HepG2 (cell line): Measurements from ENCODE around the gene AARSD1. TPM values are rescaled to one million over a fixed set of nuclear protein-coding genes. Genes with fewer than 3 reads are reported as not detected.
"Not testable (repeated sequence)": the region's sequence is repeated elsewhere in the genome, so short reads cannot be mapped to it uniquely, and the experiment has no call there.

ENCODE experiments used
- ATAC-seq: fragments of 200-7000 bp; cut with Tn5 transposase; 3 replicates; pipeline ENCODE4 v1.9.1; 2020; ENCODE audit warnings: mild to moderate bottlenecking, moderate library complexity
- BruUV-seq: library from RNA; stranded (reverse); fragments of 400-500 nt; replicated peaks from 2 replicates; lab custom pipeline; 2021; lab: Mats Ljungman, UMichigan
- CTCF ChIA-PET: fragments of 300-600 bp; formaldehyde crosslinking; extraction: SDS; loops from one replicate; lab custom pipeline; 2021; ENCODE audit warnings: low total read pairs, inconsistent platforms, low intra/inter-chr PET ratio; lab: Yijun Ruan, JAX
- POLR2A ChIA-PET: fragments of 350-600 bp; sonication (Branson Sonifier 250); formaldehyde crosslinking; loops from one replicate; lab custom pipeline; 2020; ENCODE audit warnings: antibody characterized with exemption, inconsistent platforms; lab: Yijun Ruan, JAX
- DNase-seq: peaks from one replicate; pipeline ENCODE4 v3.0.0-alpha.2; 2015; ENCODE audit warnings: low spot score
- FAIRE-seq: peaks from 3 replicates; lab custom pipeline; 2011; peaks lifted over from hg19 to GRCh38; lab: Jason Lieb, UNC
- H2AFZ ChIP-seq: one replicate; pipeline ENCODE4 v1.6.1; 2011; ENCODE audit warnings: low read length, inconsistent platforms
- H3K27ac ChIP-seq: fragments of 300-600 bp; 3 replicates; pipeline ENCODE4 v1.8.0; 2011; ENCODE audit warnings: mixed run types, mild to moderate bottlenecking, mixed read lengths, low read length, inconsistent platforms; ENCODE audit not compliant: insufficient read depth; ENCODE audit errors: extremely low read length
- H3K27me3 ChIP-seq, 2 experiments: fragments of 200-600 bp in 1 of 2; 2 replicates in 1 of 2; 3 replicates in 1 of 2; pipeline versions ENCODE4 v1.6.0 to v1.8.0; 2011; ENCODE audit warnings: low read length in 2 of 2, mild to moderate bottlenecking in 2 of 2, moderate library complexity in 2 of 2, inconsistent platforms in 1 of 2; ENCODE audit not compliant: insufficient read depth in 2 of 2, control insufficient read depth in 1 of 2
- H3K36me3 ChIP-seq, 2 experiments: fragments of 200-600 bp in 1 of 2; replicated peaks in 1 of 2; 2 replicates in 1 of 2; 3 replicates in 1 of 2; pipeline versions ENCODE4 v1.5.1 to v1.8.0; 2011; ENCODE audit warnings: low read length in 2 of 2, inconsistent platforms in 1 of 2; ENCODE audit not compliant: insufficient read depth in 2 of 2, control insufficient read depth in 1 of 2
- H3K4me1 ChIP-seq: 2 replicates; pipeline ENCODE4 v1.5.1; 2012; ENCODE audit warnings: low read length, inconsistent platforms; ENCODE audit not compliant: insufficient read depth
- H3K4me2 ChIP-seq: 2 replicates; pipeline ENCODE4 v1.6.0; 2011; ENCODE audit warnings: low read depth, low read length, inconsistent platforms
- H3K4me3 ChIP-seq, 3 experiments: fragments of 200-600 bp in 1 of 3; sonication (generic), shearing (Covaris generic) in 1 of 3; replicated peaks in 1 of 3; 2 replicates each; pipeline ENCODE4 v1.5.1; 2011 to 2016; ENCODE audit warnings: low read length in 3 of 3, inconsistent platforms in 2 of 3, low read depth in 2 of 3, mild to moderate bottlenecking in 2 of 3, control low read depth in 1 of 3, mixed read lengths in 1 of 3; ENCODE audit not compliant: insufficient read depth in 1 of 3
- H3K79me2 ChIP-seq: one replicate; pipeline ENCODE4 v1.6.1; 2011; ENCODE audit warnings: low read length, inconsistent platforms; ENCODE audit not compliant: insufficient read depth
- H3K9ac ChIP-seq: 2 replicates; pipeline ENCODE4 v1.6.0; 2011; ENCODE audit warnings: mild to moderate bottlenecking, low read depth, low read length, inconsistent platforms; ENCODE audit not compliant: insufficient read depth
- H3K9me3 ChIP-seq: 2 replicates; pipeline ENCODE4 v1.5.1; 2012; ENCODE audit warnings: mild to moderate bottlenecking, low read length
- H4K20me1 ChIP-seq: 2 replicates; pipeline ENCODE4 v1.6.0; 2011; ENCODE audit warnings: inconsistent platforms, mild to moderate bottlenecking, low read length, moderate library complexity; ENCODE audit not compliant: insufficient read depth
- MEIS2 ChIP-seq: sonication (generic); formaldehyde crosslinking; IDR thresholded peaks from 2 replicates; pipeline ENCODE4 v1.9.0; 2021; ENCODE audit warnings: mild to moderate bottlenecking, missing genetic modification reagents
- RFXANK ChIP-seq: IDR thresholded peaks from 2 replicates; pipeline ENCODE4 v1.6.1; 2016
- SAFB2 ChIP-seq: sonication (generic); formaldehyde crosslinking; IDR thresholded peaks from 2 replicates; pipeline ENCODE4 v1.5.1; 2020; ENCODE audit warnings: missing genetic modification reagents, low read depth, mild to moderate bottlenecking, borderline replicate concordance
- SMC3 ChIP-seq: IDR thresholded peaks from 2 replicates; pipeline ENCODE4 v1.6.1; 2011; ENCODE audit warnings: low read length, improper control_type of control experiment
- ZFAT ChIP-seq: sonication (generic); formaldehyde crosslinking; conservative IDR thresholded peaks from 2 replicates; pipeline ENCODE4 v1.8.1; 2023; ENCODE audit warnings: missing genetic modification reagents, inconsistent platforms
- ZNF160 ChIP-seq: sonication (generic); formaldehyde crosslinking; IDR thresholded peaks from 2 replicates; pipeline ENCODE4 v1.8.0; 2022; ENCODE audit warnings: mild to moderate bottlenecking, inconsistent platforms, missing genetic modification reagents
- ZNF256 ChIP-seq: sonication (generic); formaldehyde crosslinking; conservative IDR thresholded peaks from 2 replicates; pipeline ENCODE4 v1.4.0; 2020; ENCODE audit warnings: missing genetic modification reagents
- WGBS: methylation state at CpG from one replicate; pipeline ENCODE4 v1.1.6; 2017; ENCODE audit warnings: low lambda C conversion rate; 5-methylcytosine and 5-hydroxymethylcytosine counted together
- in situ Hi-C: cut with HindIII; loops from 2 replicates; pipeline ENCODE4 v1.10.0; 2017; ENCODE audit warnings: low pct_unique_long_range_greater_than_20kb; ENCODE audit not compliant: extremely low pct_ligation_motif_present
- intact Hi-C: fragments of 100-400 bp; cut with micrococcal nuclease; formaldehyde crosslinking; loops from one replicate; pipeline ENCODE4 v1.10.0; 2022; ENCODE audit not compliant: unreplicated experiment
- polyA plus RNA-seq, 8 experiments: library from polyadenylated mRNA; depleted of rRNA in 3 of 8; stranded (reverse) in 7 of 8; unstranded in 1 of 8; fragments of >200 nt; fragmentation: Illumina TruSeq in 4 of 8; extraction: Trizol in 4 of 8; gene quantifications; 2 replicates each; pipeline versions ENCODE4 v1.2.1 to v1.2.3, GENCODE V29; 2011 to 2016; ENCODE audit warnings: low read depth in 4 of 8, missing spikeins in 1 of 8, mixed read lengths in 1 of 8; ENCODE audit not compliant: insufficient read depth in 1 of 8
- total RNA-seq, 5 experiments: library from RNA; depleted of rRNA; stranded (reverse); fragments of >200 nt; fragmentation: Illumina TruSeq; extraction: Trizol; gene quantifications; 2 replicates each; pipeline ENCODE4 v1.2.3, GENCODE V29; 2016; ENCODE audit warnings: low read depth in 1 of 5
- TF ChIP-seq, protein P1 (sequence below): sonication (generic); formaldehyde crosslinking; IDR thresholded peaks from 2 replicates; pipeline ENCODE4 v1.4.0; 2020; ENCODE audit warnings: mild to moderate bottlenecking, missing genetic modification reagents
- TF ChIP-seq, protein P2 (sequence below): sonication (generic); formaldehyde crosslinking; IDR thresholded peaks from 2 replicates; pipeline ENCODE4 v1.5.1; 2020; ENCODE audit warnings: missing genetic modification reagents, mild to moderate bottlenecking, borderline replicate concordance
- TF ChIP-seq, protein P3 (sequence below): sonication (generic); formaldehyde crosslinking; IDR thresholded peaks from 2 replicates; pipeline ENCODE4 v1.8.1; 2023; ENCODE audit warnings: mild to moderate bottlenecking, missing genetic modification reagents, borderline replicate concordance

AARSD1 gene
- total and polyA plus RNA-seq, 2 of the 13 experiments (the other 11 are each of a cell fraction or from before 2014, with no cell fraction given) = 24.7 to 29.3 TPM

DNA sequence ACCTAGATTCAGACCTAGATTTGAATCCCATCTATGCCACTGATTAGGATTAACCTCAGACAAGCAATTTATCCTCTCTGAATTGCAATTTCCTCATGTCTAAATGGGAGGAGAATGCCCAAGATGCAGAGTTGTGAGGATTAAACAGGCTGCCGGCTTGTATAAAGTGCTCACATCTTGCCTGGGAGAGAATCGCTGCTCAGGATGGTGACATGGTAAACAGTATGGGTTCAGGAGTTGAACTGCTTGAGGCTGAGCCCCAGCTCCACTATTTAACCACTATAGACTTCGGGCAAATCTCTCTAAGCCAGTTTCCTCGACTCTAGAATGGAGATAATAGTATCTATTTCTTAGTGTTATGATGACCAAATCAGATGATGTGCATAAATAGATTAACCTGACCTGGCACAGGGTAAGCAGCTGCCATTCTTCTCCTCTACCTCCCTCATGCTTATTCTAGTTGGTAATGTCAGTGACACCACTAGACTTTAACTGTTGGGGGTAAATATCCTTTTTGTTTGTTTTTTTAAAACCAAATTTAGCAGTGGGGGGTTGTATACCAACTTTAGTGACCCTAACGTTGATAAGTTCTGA, 33.2 kb upstream of the AARSD1 start (continued):
- TF ChIP-seq, protein P1, sequence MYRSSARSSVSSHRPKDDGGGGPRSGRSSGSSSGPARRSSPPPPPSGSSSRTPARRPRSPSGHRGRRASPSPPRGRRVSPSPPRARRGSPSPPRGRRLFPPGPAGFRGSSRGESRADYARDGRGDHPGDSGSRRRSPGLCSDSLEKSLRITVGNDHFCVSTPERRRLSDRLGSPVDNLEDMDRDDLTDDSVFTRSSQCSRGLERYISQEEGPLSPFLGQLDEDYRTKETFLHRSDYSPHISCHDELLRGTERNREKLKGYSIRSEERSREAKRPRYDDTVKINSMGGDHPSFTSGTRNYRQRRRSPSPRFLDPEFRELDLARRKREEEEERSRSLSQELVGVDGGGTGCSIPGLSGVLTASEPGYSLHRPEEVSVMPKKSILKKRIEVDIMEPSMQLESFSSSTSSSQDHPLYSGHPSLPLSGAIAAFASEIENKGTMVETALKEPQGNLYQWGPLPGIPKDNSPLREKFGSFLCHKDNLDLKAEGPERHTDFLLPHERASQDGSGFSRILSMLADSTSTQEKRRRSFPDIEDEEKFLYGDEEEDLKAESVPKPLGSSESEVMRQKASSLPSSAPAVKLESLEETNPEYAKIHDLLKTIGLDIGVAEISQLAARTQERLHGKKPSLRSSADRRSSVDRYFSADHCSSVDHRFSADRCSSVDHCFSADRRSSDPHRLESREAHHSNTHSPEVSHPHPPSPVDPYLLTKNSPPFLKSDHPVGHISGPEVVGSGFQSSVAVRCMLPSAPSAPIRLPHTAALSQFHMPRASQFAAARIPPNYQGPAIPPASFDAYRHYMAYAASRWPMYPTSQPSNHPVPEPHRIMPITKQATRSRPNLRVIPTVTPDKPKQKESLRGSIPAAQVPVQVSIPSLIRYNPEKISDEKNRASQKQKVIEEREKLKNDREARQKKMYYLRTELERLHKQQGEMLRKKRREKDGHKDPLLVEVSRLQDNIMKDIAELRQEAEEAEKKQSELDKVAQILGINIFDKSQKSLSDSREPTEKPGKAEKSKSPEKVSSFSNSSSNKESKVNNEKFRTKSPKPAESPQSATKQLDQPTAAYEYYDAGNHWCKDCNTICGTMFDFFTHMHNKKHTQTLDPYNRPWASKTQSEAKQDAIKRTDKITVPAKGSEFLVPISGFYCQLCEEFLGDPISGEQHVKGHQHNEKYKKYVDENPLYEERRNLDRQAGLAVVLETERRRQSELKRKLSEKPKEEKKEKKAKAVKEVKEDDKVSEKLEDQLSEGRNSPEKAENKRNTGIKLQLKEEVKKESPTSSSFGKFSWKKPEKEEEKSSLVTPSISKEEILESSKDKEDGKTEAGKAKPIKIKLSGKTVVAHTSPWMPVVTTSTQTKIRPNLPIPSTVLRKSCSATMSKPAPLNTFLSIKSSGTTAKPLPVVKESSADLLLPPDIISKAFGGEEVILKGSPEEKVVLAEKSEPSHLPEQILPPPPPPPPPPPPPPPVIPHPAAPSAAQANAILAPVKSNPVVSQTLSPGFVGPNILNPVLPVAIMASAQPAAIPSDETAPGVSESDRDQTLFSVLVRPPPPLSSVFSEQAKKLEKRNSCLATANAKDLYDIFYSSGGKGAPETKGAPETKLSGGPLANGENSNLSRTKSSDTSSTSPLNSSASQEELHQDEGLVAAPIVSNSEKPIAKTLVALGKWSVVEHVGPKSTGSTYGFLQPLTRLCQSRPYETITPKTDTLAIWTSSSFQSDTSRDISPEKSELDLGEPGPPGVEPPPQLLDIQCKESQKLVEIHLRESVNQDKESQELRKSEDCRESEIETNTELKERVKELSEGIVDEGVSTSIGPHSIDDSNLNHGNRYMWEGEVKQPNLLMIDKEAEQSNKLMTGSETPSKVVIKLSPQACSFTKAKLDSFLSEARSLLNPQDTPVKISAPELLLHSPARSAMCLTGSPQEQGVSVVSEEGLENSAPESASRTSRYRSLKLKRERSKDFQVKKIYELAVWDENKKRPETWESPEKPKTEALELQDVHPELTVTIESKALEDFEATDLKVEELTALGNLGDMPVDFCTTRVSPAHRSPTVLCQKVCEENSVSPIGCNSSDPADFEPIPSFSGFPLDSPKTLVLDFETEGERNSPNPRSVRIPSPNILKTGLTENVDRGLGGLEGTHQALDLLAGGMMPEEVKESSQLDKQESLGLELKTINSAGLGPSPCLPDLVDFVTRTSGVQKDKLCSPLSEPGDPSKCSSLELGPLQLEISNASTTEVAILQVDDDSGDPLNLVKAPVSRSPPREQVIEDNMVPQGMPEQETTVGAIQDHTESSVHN = no peak
- peak; percentile 3; the same call in 1 of the 2 replicates for TF ChIP-seq RFXANK
- TF ChIP-seq, protein P2, sequence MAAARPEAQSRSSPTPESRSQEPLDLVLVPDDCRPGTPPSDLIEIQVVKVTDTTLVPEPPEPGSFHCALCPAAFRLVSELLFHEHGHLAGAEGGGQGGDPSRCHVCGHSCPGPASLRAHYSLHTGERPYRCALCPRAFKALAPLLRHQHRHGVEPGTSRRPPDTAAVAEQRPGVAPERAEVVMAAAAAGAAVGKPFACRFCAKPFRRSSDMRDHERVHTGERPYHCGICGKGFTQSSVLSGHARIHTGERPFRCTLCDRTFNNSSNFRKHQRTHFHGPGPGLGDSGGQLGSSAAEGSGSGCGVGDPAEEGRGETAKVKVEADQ (CRISPR knock-in tag) = no peak
- TF ChIP-seq, protein P3, sequence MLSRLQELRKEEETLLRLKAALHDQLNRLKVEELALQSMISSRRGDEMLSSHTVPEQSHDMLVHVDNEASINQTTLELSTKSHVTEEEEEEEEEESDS (CRISPR knock-in tag) = no peak
- TF ChIP-seq SMC3 = no peak
- TF ChIP-seq SAFB2 = no peak
- TF ChIP-seq ZNF160 (CRISPR knock-in tag) = no peak
- 0 out of 2 replicates have a peak, but pooled peaks have one; percentile 7 for TF ChIP-seq MEIS2 (CRISPR knock-in tag)
- peak; percentile 72; the same call in 1 of the 2 replicates for TF ChIP-seq ZNF256 (CRISPR knock-in tag)
- TF ChIP-seq ZFAT (CRISPR knock-in tag) = no peak
- TF ChIP-seq, all 625 proteins: peak for 21

GRCh38 chr17:42993913-42994312, 29.7 kb upstream of the AARSD1 start:
- FAIRE-seq, H2AFZ ChIP-seq, H3K4me3 ChIP-seq, DNase-seq, in situ Hi-C loops, CTCF ChIA-PET, H3K79me2 ChIP-seq, ATAC-seq, H3K27me3 ChIP-seq, H4K20me1 ChIP-seq, H3K9me3 ChIP-seq, H3K27ac ChIP-seq, BruUV-seq, POLR2A ChIA-PET, H3K9ac ChIP-seq, H3K4me2 ChIP-seq, intact Hi-C loops: not testable (repeated sequence)
- peaks cover 18 to 42% of the 10 kb centered on the region in 2 experiments for H3K36me3 ChIP-seq
- whole genome bisulfite sequencing = 85% methylated on average over 10 of the region's 10 CpGs
- peaks cover 27% of the 10 kb centered on the region for H3K4me1 ChIP-seq
